OCI-LY1 (cell line): ENCODE data around the gene UBQLN3.

ENCODE experiments used
- H2AFZ ChIP-seq: fragments of 200-600 bp; sonication (generic), shearing (Covaris generic); 2 replicates; pipeline ENCODE4 v1.6.0; 2014; ENCODE audit warnings: antibody characterized with exemption, mild to moderate bottlenecking, low read length
- H3F3A ChIP-seq: fragments of 200-600 bp; sonication (generic), shearing (Covaris generic); 2 replicates; pipeline ENCODE4 v1.6.0; 2014; ENCODE audit warnings: mild to moderate bottlenecking, antibody characterized with exemption, low read length, moderate library complexity; ENCODE audit not compliant: insufficient read depth
- H3K27ac ChIP-seq: fragments of 200-600 bp; sonication (generic); 2 replicates; pipeline ENCODE4 v1.5.1; 2014; ENCODE audit warnings: low read length, mixed run types, mild to moderate bottlenecking, low read depth; ENCODE audit not compliant: poor library complexity, severe bottlenecking
- H3K27me3 ChIP-seq: fragments of 200-600 bp; sonication (generic); 2 replicates; pipeline ENCODE4 v1.6.0; 2014; ENCODE audit warnings: antibody characterized with exemption, mild to moderate bottlenecking, low read length, moderate library complexity; ENCODE audit not compliant: insufficient read depth
- H3K36me3 ChIP-seq: fragments of 200-600 bp; sonication (generic); 2 replicates; pipeline ENCODE4 v1.6.1; 2014; ENCODE audit warnings: mild to moderate bottlenecking, antibody characterized with exemption, low read length, moderate library complexity, mixed read lengths; ENCODE audit not compliant: insufficient read depth
- H3K4me1 ChIP-seq: fragments of 200-600 bp; sonication (generic); 2 replicates; pipeline ENCODE4 v1.5.1; 2014; ENCODE audit warnings: mild to moderate bottlenecking, low read length, moderate library complexity; ENCODE audit not compliant: insufficient read depth, severe bottlenecking
- H3K4me2 ChIP-seq: fragments of 200-600 bp; sonication (generic), shearing (Covaris generic); 2 replicates; pipeline ENCODE4 v1.6.1; 2014; ENCODE audit warnings: low read length
- H3K4me3 ChIP-seq: fragments of 200-600 bp; sonication (generic); 2 replicates; pipeline ENCODE4 v1.5.1; 2014; ENCODE audit warnings: low read length, low read depth, mild to moderate bottlenecking, mixed read lengths; ENCODE audit not compliant: poor library complexity, severe bottlenecking
- H3K79me2 ChIP-seq: fragments of 200-600 bp; shearing (Covaris generic); 2 replicates; pipeline ENCODE4 v1.6.1; 2016; ENCODE audit warnings: mixed run types, low read length, mixed read lengths; ENCODE audit not compliant: insufficient read depth
- H3K9ac ChIP-seq: fragments of 200-600 bp; sonication (generic), shearing (Covaris generic); 2 replicates; pipeline ENCODE4 v1.6.1; 2014; ENCODE audit warnings: mild to moderate bottlenecking, low read length, mixed read lengths
- H3K9me2 ChIP-seq: fragments of 200-600 bp; sonication (generic), shearing (Covaris generic); 2 replicates; pipeline ENCODE4 v1.6.1; 2014; ENCODE audit warnings: low read depth, mild to moderate bottlenecking, low read length, mixed read lengths
- H3K9me3 ChIP-seq: fragments of 200-600 bp; shearing (Covaris generic); 2 replicates; pipeline ENCODE4 v1.6.1; 2014; ENCODE audit warnings: low read length, mixed read lengths
- H4K20me1 ChIP-seq: fragments of 200-600 bp; sonication (generic), shearing (Covaris generic); 2 replicates; pipeline ENCODE4 v1.6.0; 2016; ENCODE audit warnings: mild to moderate bottlenecking, low read length; ENCODE audit not compliant: insufficient read depth
- EZH2 ChIP-seq: fragments of 200-600 bp; sonication (generic), shearing (Covaris generic); IDR thresholded peaks from 2 replicates; pipeline ENCODE4 v1.8.0; 2017; ENCODE audit warnings: borderline replicate concordance, mixed run types, mild to moderate bottlenecking, antibody characterized with exemption, low read length, moderate library complexity, mixed read lengths
- TF ChIP-seq, protein P1 (sequence below): fragments of 200-600 bp; sonication (generic), shearing (Covaris generic); IDR thresholded peaks from 2 replicates; pipeline ENCODE4 v1.5.1; 2017; ENCODE audit warnings: mild to moderate bottlenecking, antibody characterized with exemption, low read length, moderate library complexity, mixed read lengths

The UBQLN3 gene

GRCh38 chr11:5527716-5528115 lies 18.0 kb upstream of the UBQLN3 start:
- Histone ChIP-seq H2AFZ (no peak overlapping the region), H3K4me2 (no peak overlapping the region), H3K27ac (no peak overlapping the region), H3K4me3 (no peak overlapping the region), H3K27me3 (no peaks in the 10 kb centered on the region), H3K9me3 (no peaks in the 10 kb centered on the region), H3K79me2 (no peaks in the 10 kb centered on the region), H3K36me3 (no peaks in the 10 kb centered on the region), H3K9ac (no peak overlapping the region), H3F3A (no peaks in the 10 kb centered on the region), H4K20me1 (no peaks in the 10 kb centered on the region), H3K4me1 (no peaks in the 10 kb centered on the region), H3K9me2 (no peaks in the 10 kb centered on the region)
- TF ChIP-seq, protein P1, sequence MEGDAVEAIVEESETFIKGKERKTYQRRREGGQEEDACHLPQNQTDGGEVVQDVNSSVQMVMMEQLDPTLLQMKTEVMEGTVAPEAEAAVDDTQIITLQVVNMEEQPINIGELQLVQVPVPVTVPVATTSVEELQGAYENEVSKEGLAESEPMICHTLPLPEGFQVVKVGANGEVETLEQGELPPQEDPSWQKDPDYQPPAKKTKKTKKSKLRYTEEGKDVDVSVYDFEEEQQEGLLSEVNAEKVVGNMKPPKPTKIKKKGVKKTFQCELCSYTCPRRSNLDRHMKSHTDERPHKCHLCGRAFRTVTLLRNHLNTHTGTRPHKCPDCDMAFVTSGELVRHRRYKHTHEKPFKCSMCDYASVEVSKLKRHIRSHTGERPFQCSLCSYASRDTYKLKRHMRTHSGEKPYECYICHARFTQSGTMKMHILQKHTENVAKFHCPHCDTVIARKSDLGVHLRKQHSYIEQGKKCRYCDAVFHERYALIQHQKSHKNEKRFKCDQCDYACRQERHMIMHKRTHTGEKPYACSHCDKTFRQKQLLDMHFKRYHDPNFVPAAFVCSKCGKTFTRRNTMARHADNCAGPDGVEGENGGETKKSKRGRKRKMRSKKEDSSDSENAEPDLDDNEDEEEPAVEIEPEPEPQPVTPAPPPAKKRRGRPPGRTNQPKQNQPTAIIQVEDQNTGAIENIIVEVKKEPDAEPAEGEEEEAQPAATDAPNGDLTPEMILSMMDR: no peak
- TF ChIP-seq EZH2: no peak

DNA sequence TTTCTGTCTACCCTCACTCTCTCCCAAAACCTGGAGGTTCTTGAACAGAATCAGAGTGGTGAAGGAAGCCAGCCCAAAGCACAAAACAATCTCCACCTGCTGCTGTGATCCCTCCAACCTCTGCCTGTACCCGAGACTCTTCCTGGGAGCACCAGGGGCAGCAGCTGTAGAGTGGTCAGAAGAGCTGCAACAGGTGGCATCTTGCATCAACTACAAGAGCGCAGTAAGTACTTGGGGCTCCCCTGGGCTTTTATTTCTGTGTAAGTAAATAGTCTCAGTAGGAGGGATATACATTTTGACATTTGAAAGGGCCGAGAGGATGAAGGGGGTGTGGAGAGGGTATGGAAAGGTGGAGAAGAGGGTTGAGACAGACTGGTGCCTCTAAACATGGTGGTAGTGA lies 15.0 kb upstream of the UBQLN3 start:
- Histone ChIP-seq H4K20me1 (no peaks in the 10 kb centered on the region), H3K4me2 (no peak overlapping the region), H3K9me2 (no peaks in the 10 kb centered on the region), H3K27ac (no peak overlapping the region), H3K9me3 (no peaks in the 10 kb centered on the region), H2AFZ (no peak overlapping the region), H3K4me1 (no peaks in the 10 kb centered on the region), H3K36me3 (no peaks in the 10 kb centered on the region), H3K79me2 (no peaks in the 10 kb centered on the region), H3K9ac (no peak overlapping the region), H3F3A (no peaks in the 10 kb centered on the region), H3K27me3 (no peaks in the 10 kb centered on the region), H3K4me3 (no peak overlapping the region)
- no peak for TF ChIP-seq EZH2
- TF ChIP-seq, protein P1: no peak

DNA sequence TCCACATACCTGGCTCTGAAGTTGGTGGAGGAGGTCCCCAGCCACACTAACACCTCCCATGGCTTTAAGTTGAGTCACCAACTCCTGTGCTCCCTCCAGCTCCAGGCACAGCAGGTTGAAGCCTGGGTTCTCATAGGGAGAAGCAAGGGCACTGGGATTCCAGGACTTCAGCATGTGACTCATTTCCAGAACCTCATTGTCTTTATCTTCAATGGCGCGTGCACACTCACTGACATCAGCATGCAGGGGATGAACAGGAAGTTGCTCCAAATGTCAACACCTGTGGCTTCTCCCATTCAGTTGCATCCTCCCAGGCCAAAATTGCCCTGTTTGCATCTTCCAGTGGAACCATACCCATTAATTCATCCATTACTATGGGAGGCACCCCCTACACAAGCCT lies 12.6 kb upstream of the UBQLN3 start:
- no peak for TF ChIP-seq EZH2
- TF ChIP-seq, protein P1: no peak
- no peaks in the 10 kb centered on the region for H3F3A ChIP-seq

More for the DNA sequence above, 12.6 kb upstream of the UBQLN3 start:
- H3K36me3 ChIP-seq: no peaks in the 10 kb centered on the region
- no peak overlapping the region for H3K9ac ChIP-seq
- no peaks in the 10 kb centered on the region for H3K27me3 ChIP-seq
- no peak overlapping the region for H3K27ac ChIP-seq
- H4K20me1 ChIP-seq: no peaks in the 10 kb centered on the region
- no peaks in the 10 kb centered on the region for H3K4me1 ChIP-seq
- H3K4me3 ChIP-seq: no peak overlapping the region
- no peaks in the 10 kb centered on the region for H3K9me2 ChIP-seq
- H3K79me2 ChIP-seq: no peaks in the 10 kb centered on the region
- H3K9me3 ChIP-seq: no peaks in the 10 kb centered on the region
- H3K4me2 ChIP-seq: no peak overlapping the region
- no peak overlapping the region for H2AFZ ChIP-seq
